ENCODE data around the gene PPARD. TPM values are rescaled to one million over a fixed set of nuclear protein-coding genes. Genes with fewer than 3 reads are reported as not detected.

PPARD gene
- total and polyA plus RNA-seq, 2 of the 13 experiments (the other 11 are each of a cell fraction or from before 2014, with no cell fraction given): 6.1 to 13.3 TPM

- peak; percentile 94 for TF ChIP-seq ZHX1 (CRISPR knock-in tag; IDR thresholded peaks at IDR 0.05; ENCODE audit: low read depth)
- peak; percentile 38; the same call in 1 of the 2 replicates for TF ChIP-seq ZNF264 (CRISPR knock-in tag; IDR thresholded peaks at IDR 0.05)
- TF ChIP-seq RFXAP (CRISPR knock-in tag; IDR thresholded peaks at IDR 0.05; ENCODE audit: borderline replicate concordance): peak; percentile 41; the same call in 1 of the 2 replicates
- peak; percentile 73 for TF ChIP-seq NFE2L2 (IDR thresholded peaks at IDR 0.05; ENCODE audit: low read length)
- no peak for TF ChIP-seq PBX3 (CRISPR knock-in tag; IDR thresholded peaks at IDR 0.05; ENCODE audit: borderline replicate concordance)
- peak; percentile 64 for TF ChIP-seq CSRNP1 (CRISPR knock-in tag; IDR thresholded peaks at IDR 0.05)
- peak; percentile 79; the same call in 1 of the 2 replicates for TF ChIP-seq ZZZ3 (CRISPR knock-in tag; IDR thresholded peaks at IDR 0.05; ENCODE audit: borderline replicate concordance)
- TF ChIP-seq ZNF275 (CRISPR knock-in tag; IDR thresholded peaks at IDR 0.05; ENCODE audit: borderline replicate concordance): peak; percentile 55; the same call in 1 of the 2 replicates
- peak; percentile 78; the same call in 1 of the 2 replicates for TF ChIP-seq ZNF788 (CRISPR knock-in tag; IDR thresholded peaks at IDR 0.05; ENCODE audit: borderline replicate concordance)
- TF ChIP-seq HNF1A (IDR thresholded peaks at IDR 0.05; ENCODE audit: low read depth): peak; percentile 82; the same call in 1 of the 2 replicates
- peak; percentile 87; the same call in 1 of the 2 replicates for TF ChIP-seq HNF1A (CRISPR knock-in tag; IDR thresholded peaks at IDR 0.05; ENCODE audit: borderline replicate concordance)
- peak; percentile 95 for TF ChIP-seq ZKSCAN8 (CRISPR knock-in tag; IDR thresholded peaks at IDR 0.05; ENCODE audit: borderline replicate concordance)
- peak in 1 of 2 experiments; percentile 58; a peak in 3 of 4 replicates for TF ChIP-seq MAFK (conservative IDR thresholded peaks at IDR 0.05 in 1 of 2, IDR thresholded peaks at IDR 0.05 in 1 of 2; ENCODE audit: low read length in 2 of 2)
- TF ChIP-seq HOXA3 (CRISPR knock-in tag; IDR thresholded peaks at IDR 0.05): peak; percentile 89; the same call in 1 of the 2 replicates
- peak; percentile 98 for TF ChIP-seq PHF21A (CRISPR knock-in tag; IDR thresholded peaks at IDR 0.05)
- TF ChIP-seq SYNCRIP (IDR thresholded peaks at IDR 0.05; ENCODE audit: insufficient read depth, low read depth, low read length): no peak
These were observed 72.9 kb downstream of the PPARD start (continued) for GRCh38 chr6:35415065-35415891.

Measured in HepG2 (cell line).